ENCODE measurements around the gene SLC25A1.

DNA sequence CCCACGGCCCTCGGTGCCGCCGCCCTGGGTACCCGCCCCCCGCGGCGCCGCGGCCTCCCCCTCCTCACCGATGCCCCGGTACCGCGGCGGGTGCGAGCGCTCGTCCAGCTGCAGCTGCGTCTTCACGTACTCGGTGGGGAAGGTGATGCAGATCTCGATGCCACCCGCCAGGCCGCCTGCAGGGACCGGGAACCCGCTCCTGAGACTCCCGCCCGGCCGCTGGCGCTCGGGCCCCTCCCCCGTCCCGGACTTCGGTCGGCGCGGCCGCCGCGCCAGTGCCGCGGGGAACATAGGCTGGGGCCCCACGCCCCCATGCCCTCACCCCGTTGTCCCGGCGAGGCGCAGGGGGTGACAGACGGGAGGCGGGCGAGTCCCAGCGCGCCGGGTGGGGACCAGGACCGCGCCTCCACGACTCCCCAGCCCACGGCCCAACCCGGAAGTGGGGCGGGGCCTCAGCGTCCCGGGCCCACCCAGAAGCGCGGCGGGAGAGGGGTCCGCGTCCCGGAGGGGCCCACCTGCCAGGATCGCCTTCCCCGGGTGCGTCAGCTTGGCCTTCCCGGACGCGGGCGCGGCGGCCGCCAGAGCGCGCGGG lies 375 bp downstream of the SLC25A1 start:
- TF ChIP-seq, protein P1, sequence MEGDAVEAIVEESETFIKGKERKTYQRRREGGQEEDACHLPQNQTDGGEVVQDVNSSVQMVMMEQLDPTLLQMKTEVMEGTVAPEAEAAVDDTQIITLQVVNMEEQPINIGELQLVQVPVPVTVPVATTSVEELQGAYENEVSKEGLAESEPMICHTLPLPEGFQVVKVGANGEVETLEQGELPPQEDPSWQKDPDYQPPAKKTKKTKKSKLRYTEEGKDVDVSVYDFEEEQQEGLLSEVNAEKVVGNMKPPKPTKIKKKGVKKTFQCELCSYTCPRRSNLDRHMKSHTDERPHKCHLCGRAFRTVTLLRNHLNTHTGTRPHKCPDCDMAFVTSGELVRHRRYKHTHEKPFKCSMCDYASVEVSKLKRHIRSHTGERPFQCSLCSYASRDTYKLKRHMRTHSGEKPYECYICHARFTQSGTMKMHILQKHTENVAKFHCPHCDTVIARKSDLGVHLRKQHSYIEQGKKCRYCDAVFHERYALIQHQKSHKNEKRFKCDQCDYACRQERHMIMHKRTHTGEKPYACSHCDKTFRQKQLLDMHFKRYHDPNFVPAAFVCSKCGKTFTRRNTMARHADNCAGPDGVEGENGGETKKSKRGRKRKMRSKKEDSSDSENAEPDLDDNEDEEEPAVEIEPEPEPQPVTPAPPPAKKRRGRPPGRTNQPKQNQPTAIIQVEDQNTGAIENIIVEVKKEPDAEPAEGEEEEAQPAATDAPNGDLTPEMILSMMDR (IDR thresholded peaks at IDR 0.05; ENCODE audit: low read depth, low read length), result no peak
- TF ChIP-seq EZH2phosphoT487 (IDR thresholded peaks at IDR 0.05; ENCODE audit: low read depth), result no peak
